ENCODE data around the gene RPS3.

DNA sequence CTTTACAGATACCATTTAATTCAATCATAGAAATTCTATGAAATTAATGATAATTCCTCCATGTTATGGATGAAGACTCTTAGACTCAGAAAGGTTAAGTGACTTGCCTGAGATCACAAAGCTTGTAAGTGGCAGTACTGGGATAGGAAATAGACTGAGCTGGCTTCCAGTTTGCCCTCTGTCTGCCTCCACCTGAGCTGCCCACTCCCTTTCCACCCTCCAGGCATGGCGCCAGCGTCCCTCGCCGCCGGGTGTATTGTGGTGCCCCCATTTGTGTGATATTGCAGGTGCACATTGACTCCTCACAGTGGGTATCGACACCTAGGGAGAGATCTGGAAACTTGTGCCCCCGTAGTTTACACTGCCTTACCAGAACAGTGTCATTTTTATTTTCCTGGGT lies 9.4 kb upstream of the RPS3 start:
- TF ChIP-seq, protein P1, sequence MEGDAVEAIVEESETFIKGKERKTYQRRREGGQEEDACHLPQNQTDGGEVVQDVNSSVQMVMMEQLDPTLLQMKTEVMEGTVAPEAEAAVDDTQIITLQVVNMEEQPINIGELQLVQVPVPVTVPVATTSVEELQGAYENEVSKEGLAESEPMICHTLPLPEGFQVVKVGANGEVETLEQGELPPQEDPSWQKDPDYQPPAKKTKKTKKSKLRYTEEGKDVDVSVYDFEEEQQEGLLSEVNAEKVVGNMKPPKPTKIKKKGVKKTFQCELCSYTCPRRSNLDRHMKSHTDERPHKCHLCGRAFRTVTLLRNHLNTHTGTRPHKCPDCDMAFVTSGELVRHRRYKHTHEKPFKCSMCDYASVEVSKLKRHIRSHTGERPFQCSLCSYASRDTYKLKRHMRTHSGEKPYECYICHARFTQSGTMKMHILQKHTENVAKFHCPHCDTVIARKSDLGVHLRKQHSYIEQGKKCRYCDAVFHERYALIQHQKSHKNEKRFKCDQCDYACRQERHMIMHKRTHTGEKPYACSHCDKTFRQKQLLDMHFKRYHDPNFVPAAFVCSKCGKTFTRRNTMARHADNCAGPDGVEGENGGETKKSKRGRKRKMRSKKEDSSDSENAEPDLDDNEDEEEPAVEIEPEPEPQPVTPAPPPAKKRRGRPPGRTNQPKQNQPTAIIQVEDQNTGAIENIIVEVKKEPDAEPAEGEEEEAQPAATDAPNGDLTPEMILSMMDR (IDR thresholded peaks at IDR 0.05) = no peak
- no peak for TF ChIP-seq POLR2A (IDR thresholded peaks at IDR 0.05)
